ENCODE measurements around the gene CHERP. TPM values are rescaled to one million over a fixed set of nuclear protein-coding genes. Genes with fewer than 3 reads are reported as not detected.
"Not testable (repeated sequence)": the region's sequence is repeated elsewhere in the genome, so short reads cannot be mapped to it uniquely, and the experiment has no call there.

CHERP gene
- total RNA-seq, 1 experiment from 2014 or later, result 4.7 TPM

GRCh38 chr19:16476401-16476800, 65.8 kb downstream of the CHERP start:
- DNase-seq (ENCODE audit: low read depth), result no peak

- no peak for DNase-seq (ENCODE audit: low read depth)
These were observed 68.3 kb downstream of the CHERP start for GRCh38 chr19:16473875-16474392.

GRCh38 chr19:16472992-16473391, 69.2 kb downstream of the CHERP start:
- no peak for DNase-seq (ENCODE audit: low read depth)

GRCh38 chr19:16472559-16472899, 69.7 kb downstream of the CHERP start:
- DNase-seq (ENCODE audit: low read depth), result not testable (repeated sequence)

GRCh38 chr19:16470911-16471811, 71.1 kb downstream of the CHERP start:
- peak; percentile 34 for DNase-seq (ENCODE audit: low read depth)

- DNase-seq (ENCODE audit: low read depth), result peak; percentile 18
These were observed 71.7 kb downstream of the CHERP start for GRCh38 chr19:16470541-16470910.

Other genes with a start within 250 kb of the CHERP start
- gene KLF2, start 217.6 kb downstream of the CHERP start, total RNA-seq (2014; rRNA removed; shearing (Covaris generic)), result 0.33 and 1.9 TPM in 2 replicates
- gene EPS15L1, start 70.5 kb downstream of the CHERP start, total RNA-seq (2014; rRNA removed; shearing (Covaris generic)), result 9.0 and 9.9 TPM in 2 replicates
- gene CALR3, start 46.3 kb downstream of the CHERP start, total RNA-seq (2014; rRNA removed; shearing (Covaris generic)), result 0.09 TPM in 1 of 2 replicates, not detected in the other
- gene C19orf44, start 46.0 kb downstream of the CHERP start, total RNA-seq (2014; rRNA removed; shearing (Covaris generic)), result 3.2 and 6.9 TPM in 2 replicates
- 25.4 and 30.6 TPM in 2 replicates for gene SLC35E1, start 30.0 kb upstream of the CHERP start, total RNA-seq (2014; rRNA removed; shearing (Covaris generic))
- 5.1 and 6.2 TPM in 2 replicates for gene MED26, start 85.8 kb upstream of the CHERP start, total RNA-seq (2014; rRNA removed; shearing (Covaris generic))
- 167 and 170 TPM in 2 replicates for gene SMIM7, start 117.7 kb upstream of the CHERP start, total RNA-seq (2014; rRNA removed; shearing (Covaris generic))
- gene TMEM38A, start 118.7 kb upstream of the CHERP start, total RNA-seq (2014; rRNA removed; shearing (Covaris generic)), result 1.0 and 1.1 TPM in 2 replicates
- gene NWD1, start 177.4 kb upstream of the CHERP start, total RNA-seq (2014; rRNA removed; shearing (Covaris generic)), result not detected in 2 replicates